Trophoblast cell (in vitro differentiated cells and primary cell): ENCODE measurements around the gene SLC6A1.

Experiments used
- DNase-seq, 2 donors: peaks; one replicate each; pipeline ENCODE4 v3.0.0-alpha.2; 2016
- H2AFZ ChIP-seq: 2 replicates; pipeline ENCODE4 v1.6.1; 2013; ENCODE audit warnings: low read length, moderate library complexity, mild to moderate bottlenecking; ENCODE audit not compliant: insufficient read depth, poor library complexity
- H2AK5ac ChIP-seq: 2 replicates; pipeline ENCODE4 v1.6.1; 2013; ENCODE audit warnings: mild to moderate bottlenecking, low read length
- H2BK120ac ChIP-seq: 2 replicates; pipeline ENCODE4 v1.6.1; 2013; ENCODE audit warnings: low read length, mild to moderate bottlenecking, moderate library complexity; ENCODE audit not compliant: insufficient read depth, poor library complexity
- H2BK12ac ChIP-seq: 2 replicates; pipeline ENCODE4 v1.6.1; 2013; ENCODE audit warnings: mild to moderate bottlenecking, low read length, moderate library complexity
- H2BK5ac ChIP-seq: 2 replicates; pipeline ENCODE4 v1.6.1; 2013; ENCODE audit warnings: low read length, low read depth, moderate library complexity, mild to moderate bottlenecking; ENCODE audit not compliant: poor library complexity
- H3K14ac ChIP-seq: 2 replicates; pipeline ENCODE4 v1.6.1; 2013; ENCODE audit warnings: mild to moderate bottlenecking, low read length
- H3K18ac ChIP-seq: 2 replicates; pipeline ENCODE4 v1.6.1; 2013; ENCODE audit warnings: mild to moderate bottlenecking, low read length
- H3K23ac ChIP-seq: 2 replicates; pipeline ENCODE4 v1.6.1; 2013; ENCODE audit warnings: low read length
- H3K27ac ChIP-seq: 2 replicates; pipeline ENCODE4 v1.5.1; 2013; ENCODE audit warnings: low read depth, mild to moderate bottlenecking, inconsistent platforms, low read length, moderate library complexity
- H3K27me3 ChIP-seq: 2 replicates; pipeline ENCODE4 v1.6.1; 2013; ENCODE audit warnings: inconsistent platforms, mild to moderate bottlenecking, low read length, moderate library complexity; ENCODE audit not compliant: insufficient read depth
- H3K36me3 ChIP-seq, 2 experiments: 1 replicate in 1 of 2; 2 replicates in 1 of 2; pipeline ENCODE4 v1.6.1; 2013; ENCODE audit warnings: low read length in 2 of 2, mild to moderate bottlenecking in 2 of 2, moderate library complexity in 1 of 2; ENCODE audit not compliant: insufficient read depth in 2 of 2, control insufficient read depth in 1 of 2
- H3K4ac ChIP-seq: 2 replicates; pipeline ENCODE4 v1.6.1; 2013; ENCODE audit warnings: low read depth, mild to moderate bottlenecking, low read length, moderate library complexity
- H3K4me1 ChIP-seq, 2 experiments: 1 replicate in 1 of 2; 2 replicates in 1 of 2; pipeline ENCODE4 v1.6.1; 2013; ENCODE audit warnings: low read length in 2 of 2, mild to moderate bottlenecking in 2 of 2, moderate library complexity in 1 of 2; ENCODE audit not compliant: insufficient read depth in 2 of 2, control insufficient read depth in 1 of 2
- H3K4me2 ChIP-seq: 2 replicates; pipeline ENCODE4 v1.6.1; 2013; ENCODE audit warnings: inconsistent platforms, mild to moderate bottlenecking, low read length, moderate library complexity
- H3K4me3 ChIP-seq: 2 replicates; pipeline ENCODE4 v1.5.1; 2013; ENCODE audit warnings: mild to moderate bottlenecking, low read depth, low read length, inconsistent platforms
- H3K79me1 ChIP-seq: one replicate; pipeline ENCODE4 v1.6.1; 2013; ENCODE audit warnings: low read length
- H3K79me2 ChIP-seq: 2 replicates; pipeline ENCODE4 v1.6.1; 2013; ENCODE audit warnings: low read length, mild to moderate bottlenecking; ENCODE audit not compliant: control insufficient read depth, insufficient read depth, poor library complexity
- H3K9ac ChIP-seq: 2 replicates; pipeline ENCODE4 v1.6.1; 2013; ENCODE audit warnings: mild to moderate bottlenecking, low read length
- H3K9me3 ChIP-seq: 2 replicates; pipeline ENCODE4 v1.6.1; 2013; ENCODE audit warnings: low read depth, mild to moderate bottlenecking, control low read depth, inconsistent platforms, low read length; ENCODE audit not compliant: insufficient read depth
- H4K12ac ChIP-seq: 2 replicates; pipeline ENCODE4 v1.6.1; 2013; ENCODE audit warnings: low read depth, mild to moderate bottlenecking, low read length, moderate library complexity
- H4K8ac ChIP-seq: 2 replicates; pipeline ENCODE4 v1.6.1; 2013; ENCODE audit warnings: low read depth, mild to moderate bottlenecking, low read length, moderate library complexity
- H4K91ac ChIP-seq: one replicate; pipeline ENCODE4 v1.6.1; 2013; ENCODE audit warnings: low read depth, mild to moderate bottlenecking, low read length, moderate library complexity
- WGBS: extraction: QIAGEN DNeasy Blood & Tissue Kit; methylation state at CpG from one replicate; pipeline ENCODE4 v1.1.7; 2013; ENCODE audit warnings: missing lambda C conversion rate; ENCODE audit not compliant: insufficient read length, insufficient coverage; ENCODE audit errors: extremely low coverage; 5-methylcytosine and 5-hydroxymethylcytosine counted together

Gene SLC6A1

DNA sequence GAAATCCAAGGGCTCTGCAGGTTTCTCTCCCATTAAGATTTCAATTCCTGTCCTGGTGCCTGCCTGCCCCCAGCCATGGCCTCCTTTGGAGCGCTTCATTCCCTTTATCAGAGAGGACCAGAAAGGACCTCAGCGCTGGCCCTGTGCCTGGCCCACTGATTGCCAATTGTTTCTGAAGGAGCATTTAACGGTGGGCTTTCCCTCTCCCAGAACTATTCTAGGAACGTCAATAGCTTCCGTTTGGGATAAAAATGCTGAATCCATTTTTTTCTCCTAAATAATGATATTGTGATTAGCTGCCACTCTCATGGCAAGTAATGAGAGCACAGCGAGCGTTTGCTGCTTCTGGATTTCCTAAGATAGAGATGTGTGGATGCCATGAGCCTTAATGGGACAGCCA lies 12.2 kb upstream of the SLC6A1 start:
- Histone ChIP-seq H3K4me1 (no peaks in the 10 kb centered on the region), H4K12ac (no peak overlapping the region), H2AFZ (no peak overlapping the region), H3K9me3 (peaks cover 4% of the 10 kb centered on the region), H3K79me1 (no peaks in the 10 kb centered on the region), H3K79me2 (no peaks in the 10 kb centered on the region), H3K27me3 (no peaks in the 10 kb centered on the region), H2BK120ac (no peak overlapping the region), H3K4me3 (no peak overlapping the region), H4K91ac (no peak overlapping the region), H2BK12ac (no peak overlapping the region), H2AK5ac (no peak overlapping the region), H3K14ac (no peak overlapping the region), H3K36me3 (no peaks in the 10 kb centered on the region), H3K23ac (no peak overlapping the region), H3K4me2 (no peak overlapping the region), H3K18ac (no peak overlapping the region), H3K9ac (no peak overlapping the region), H4K8ac (no peak overlapping the region), H3K27ac (no peak overlapping the region), H2BK5ac (no peak overlapping the region), H3K4ac (no peak overlapping the region)
- no CpG with 5 or more reads among the region's 7 CpGs for WGBS
- DNase-seq: no peak

DNA sequence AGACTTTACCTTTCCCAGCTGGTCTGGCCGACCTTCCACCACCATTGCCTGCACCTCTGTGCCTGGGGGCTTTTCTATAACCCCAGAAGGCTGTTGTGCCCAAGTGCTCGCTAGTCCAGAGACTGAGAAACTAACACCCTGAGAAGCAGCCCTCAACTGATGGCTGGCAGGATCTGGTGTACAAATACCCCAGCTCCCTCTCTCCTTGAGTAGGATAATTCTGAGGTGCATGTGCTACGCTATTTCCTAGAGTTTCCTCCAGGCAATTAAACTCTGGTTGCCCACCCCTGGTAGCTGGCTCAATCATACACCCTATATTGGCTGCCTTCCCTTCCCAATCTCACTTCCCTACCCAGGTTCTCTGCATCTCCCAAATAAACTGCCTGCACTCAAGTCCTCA lies 11.5 kb upstream of the SLC6A1 start:
- DNase-seq: no peak
- Histone ChIP-seq H2AFZ (no peak overlapping the region), H4K8ac (no peak overlapping the region), H3K18ac (no peak overlapping the region), H3K9ac (no peak overlapping the region), H3K36me3 (no peaks in the 10 kb centered on the region), H3K4me1 (no peaks in the 10 kb centered on the region), H3K79me2 (no peaks in the 10 kb centered on the region), H3K4me3 (no peak overlapping the region), H4K91ac (no peak overlapping the region), H3K9me3 (peaks cover 2% of the 10 kb centered on the region), H2BK5ac (no peak overlapping the region), H3K79me1 (no peaks in the 10 kb centered on the region), H3K23ac (no peak overlapping the region), H2BK120ac (no peak overlapping the region), H3K4ac (no peak overlapping the region), H4K12ac (no peak overlapping the region), H3K27me3 (no peaks in the 10 kb centered on the region), H3K27ac (no peak overlapping the region), H3K14ac (no peak overlapping the region), H3K4me2 (no peak overlapping the region), H2AK5ac (no peak overlapping the region), H2BK12ac (no peak overlapping the region)
- WGBS: no CpG with 5 or more reads among the region's 3 CpGs

- no peak overlapping the region for H3K14ac ChIP-seq
- no peaks in the 10 kb centered on the region for H3K9me3 ChIP-seq
- no peak overlapping the region for H3K4me2 ChIP-seq
- H2AFZ ChIP-seq: no peak overlapping the region
- no peak overlapping the region for H3K18ac ChIP-seq
- H4K8ac ChIP-seq: no peak overlapping the region
- no peak overlapping the region for H4K12ac ChIP-seq
- peak; percentile 30 to 69 for DNase-seq
- no peak overlapping the region for H3K4me3 ChIP-seq
- H2AK5ac ChIP-seq: no peak overlapping the region
- no peaks in the 10 kb centered on the region for H3K4me1 ChIP-seq
- no peaks in the 10 kb centered on the region for H3K79me2 ChIP-seq
- no peaks in the 10 kb centered on the region for H3K36me3 ChIP-seq
- H3K27me3 ChIP-seq: no peaks in the 10 kb centered on the region
- no peak overlapping the region for H2BK12ac ChIP-seq
- H4K91ac ChIP-seq: no peak overlapping the region
- no CpG with 5 or more reads among the region's 5 CpGs for WGBS
- no peak overlapping the region for H3K9ac ChIP-seq
- H2BK120ac ChIP-seq: no peak overlapping the region
- no peak overlapping the region for H3K27ac ChIP-seq
- no peak overlapping the region for H3K4ac ChIP-seq
- no peaks in the 10 kb centered on the region for H3K79me1 ChIP-seq
- no peak overlapping the region for H2BK5ac ChIP-seq
- H3K23ac ChIP-seq: no peak overlapping the region
Observed at GRCh38 chr3:10981961-10982360, 10.6 kb upstream of the SLC6A1 start.

DNA sequence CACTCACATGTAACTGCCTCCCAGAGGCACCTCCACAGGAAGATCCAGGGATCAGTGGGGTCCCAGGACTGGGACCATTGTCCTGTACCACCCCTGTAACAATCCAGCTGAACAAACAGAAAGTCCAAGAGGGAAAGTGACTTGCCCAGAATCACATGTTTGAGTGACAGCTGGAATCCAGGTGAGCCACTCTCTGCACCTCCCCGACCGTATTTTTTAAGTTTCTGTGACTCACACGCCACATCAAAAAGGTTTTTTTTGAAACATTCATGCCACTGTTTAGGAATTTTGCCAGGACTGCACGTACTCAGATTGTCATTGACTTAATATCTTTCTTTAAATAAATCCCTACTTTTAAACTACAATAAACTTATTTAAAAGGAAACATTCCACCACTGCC lies 9.8 kb upstream of the SLC6A1 start:
- Histone ChIP-seq H3K27ac (no peak overlapping the region), H3K18ac (no peak overlapping the region), H3K79me1 (no peaks in the 10 kb centered on the region), H3K9ac (no peak overlapping the region), H3K9me3 (no peaks in the 10 kb centered on the region), H3K14ac (no peak overlapping the region), H3K4me1 (no peaks in the 10 kb centered on the region), H3K36me3 (no peaks in the 10 kb centered on the region), H4K91ac (no peak overlapping the region), H2AFZ (no peak overlapping the region), H4K12ac (no peak overlapping the region), H2BK5ac (no peak overlapping the region), H3K79me2 (no peaks in the 10 kb centered on the region), H2BK12ac (no peak overlapping the region), H4K8ac (no peak overlapping the region), H3K27me3 (no peaks in the 10 kb centered on the region), H2BK120ac (no peak overlapping the region), H3K4ac (no peak overlapping the region), H3K4me3 (no peak overlapping the region), H3K23ac (no peak overlapping the region), H3K4me2 (no peak overlapping the region), H2AK5ac (no peak overlapping the region)
- peak; percentile 49 to 90 for DNase-seq
- no CpG with 5 or more reads among the region's 4 CpGs for WGBS
